Liver (tissue), 10 donors: ENCODE data around the gene PCBP2. TPM values are rescaled to one million over a fixed set of nuclear protein-coding genes. Genes with fewer than 3 reads are reported as not detected.

Experiments used
- DNase-seq: peaks from one replicate; pipeline ENCODE4 v3.0.0-alpha.2; 2017; ENCODE audit warnings: low spot score
- H3K27ac ChIP-seq, 2 donors: one replicate each; pipeline ENCODE4 v1.7.0; 2013; ENCODE audit warnings: inconsistent platforms in 2 of 2, low read length in 2 of 2, control low read depth in 1 of 2, low read depth in 1 of 2, mild to moderate bottlenecking in 1 of 2
- H3K27me3 ChIP-seq, 4 donors: one replicate each; pipeline versions ENCODE4 v1.6.1 to v1.7.0; 2013; ENCODE audit warnings: low read length in 3 of 4, inconsistent platforms in 1 of 4, mild to moderate bottlenecking in 1 of 4, moderate library complexity in 1 of 4; ENCODE audit not compliant: control insufficient read depth in 4 of 4, insufficient read depth in 4 of 4
- H3K36me3 ChIP-seq, 4 donors: one replicate each; pipeline versions ENCODE4 v1.6.1 to v1.7.0; 2013; ENCODE audit warnings: low read length in 3 of 4, mild to moderate bottlenecking in 3 of 4, low read depth in 1 of 4, moderate library complexity in 1 of 4; ENCODE audit not compliant: control insufficient read depth in 4 of 4, insufficient read depth in 3 of 4
- H3K4me1 ChIP-seq, 4 donors: one replicate each; pipeline versions ENCODE4 v1.6.1 to v1.7.0; 2013; ENCODE audit warnings: low read length in 3 of 4, mild to moderate bottlenecking in 3 of 4, moderate library complexity in 1 of 4; ENCODE audit not compliant: control insufficient read depth in 4 of 4, insufficient read depth in 4 of 4
- H3K4me3 ChIP-seq, 3 donors: one replicate each; pipeline versions ENCODE4 v1.6.1 to v1.7.0; 2013; ENCODE audit warnings: low read length in 3 of 3, control low read depth in 1 of 3, low read depth in 1 of 3, mild to moderate bottlenecking in 1 of 3
- H3K9ac ChIP-seq, 2 donors: one replicate each; pipeline ENCODE4 v1.7.0; 2013; ENCODE audit warnings: low read length in 2 of 2, mild to moderate bottlenecking in 2 of 2, moderate library complexity in 2 of 2, control low read depth in 1 of 2, low read depth in 1 of 2
- H3K9me3 ChIP-seq, 4 donors: one replicate each; pipeline versions ENCODE4 v1.6.1 to v1.7.0; 2013; ENCODE audit warnings: low read length in 3 of 4; ENCODE audit not compliant: control insufficient read depth in 4 of 4
- JUND ChIP-seq, 2 donors: IDR thresholded peaks; 2 replicates each; pipeline ENCODE4 v1.6.1; 2016; ENCODE audit warnings: antibody characterized with exemption in 2 of 2
- MAX ChIP-seq: IDR thresholded peaks from 2 replicates; pipeline ENCODE4 v1.6.1; 2016; ENCODE audit warnings: antibody characterized with exemption
- WGBS: extraction: QIAGEN DNeasy Blood & Tissue Kit; methylation state at CpG from one replicate; pipeline ENCODE4 v1.1.7; 2013; 5-methylcytosine and 5-hydroxymethylcytosine counted together
- polyA plus RNA-seq, 2 donors: library from polyadenylated mRNA; stranded (reverse) in 1 of 2; unstranded in 1 of 2; fragments of 200-250 nt in 1 of 2; fragments of >200 nt in 1 of 2; fragmentation: Nextera tagmentation in 1 of 2; extraction: Ambion mirVana in 1 of 2; gene quantifications; one replicate each; pipeline versions ENCODE4 v1.2.1 to v1.2.3, GENCODE V29; 2013 to 2015
- small RNA-seq: library from RNA; depleted of rRNA; stranded (forward); fragments of <200 nt; gene quantifications from one replicate; pipeline ENCODE3, GENCODE V24; 2014
- total RNA-seq, 2 donors: library from RNA; depleted of rRNA; stranded (reverse); fragments of >200 nt; gene quantifications; one replicate each; pipeline ENCODE4 v1.2.3, GENCODE V29; 2014
- TF ChIP-seq, protein P1 (sequence below): IDR thresholded peaks from 2 replicates; pipeline ENCODE4 v1.6.1; 2016; ENCODE audit warnings: antibody characterized with exemption
- donor health status: healthy.
- donor health status: healthy.
- donor health status: healthy.
- donor health status: healthy.
- donor health status: healthy.

PCBP2 gene
- total and polyA plus RNA-seq, 4 donors, result 130 to 377 (median 223) TPM

- Histone ChIP-seq H3K4me3 (no peak overlapping the region), H3K36me3 (peaks cover 2 to 59% (median 48%) of the 10 kb centered on the region in 4 donors), H3K4me1 (no peaks in the 10 kb centered on the region), H3K9me3 (no peaks in the 10 kb centered on the region), H3K9ac (no peak overlapping the region), H3K27ac (no peak overlapping the region), H3K27me3 (no peaks in the 10 kb centered on the region)
- WGBS, result 95% methylated on average over 2 of the region's 2 CpGs
- no peak for DNase-seq
- TF ChIP-seq, protein P1, sequence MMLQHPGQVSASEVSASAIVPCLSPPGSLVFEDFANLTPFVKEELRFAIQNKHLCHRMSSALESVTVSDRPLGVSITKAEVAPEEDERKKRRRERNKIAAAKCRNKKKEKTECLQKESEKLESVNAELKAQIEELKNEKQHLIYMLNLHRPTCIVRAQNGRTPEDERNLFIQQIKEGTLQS, result no peak
- TF ChIP-seq JUND (IDR thresholded peaks at IDR 0.05) (no peak), MAX (no peak)
Observed at GRCh38 chr12:53530061-53530460, 78.2 kb downstream of the PCBP2 start.

Small RNA genes lying within 50 kb of the gene (small RNA-seq; reads per million reads assigned to genes)
- gene AC023509.3, result not detected

Other genes with a start within 250 kb of the PCBP2 start
- gene ITGB7, start 244.9 kb upstream of the PCBP2 start, total RNA-seq, result 1 to 10 TPM; 1.7 to 1.8 TPM
- gene ITGB7, start 244.9 kb upstream of the PCBP2 start, polyA plus RNA-seq, result 1 to 10 TPM; 2.4 TPM
- gene RARG, start 219.9 kb upstream of the PCBP2 start, total RNA-seq, result 1 to 10 TPM; 2.7 to 3.1 TPM
- 1 to 10 TPM; 1.7 to 2.7 TPM for gene RARG, start 219.9 kb upstream of the PCBP2 start, polyA plus RNA-seq
- 10 to 100 TPM in 1 of 2 donors, 1 to 10 TPM in 1; 3.4 to 19.3 TPM for gene ESPL1, start 183.8 kb upstream of the PCBP2 start, total RNA-seq
- 1 to 10 TPM; 2.8 to 3.9 TPM for gene ESPL1, start 183.8 kb upstream of the PCBP2 start, polyA plus RNA-seq
- gene PFDN5, start 156.6 kb upstream of the PCBP2 start, total RNA-seq, result 100 to 1,000 TPM; 118 to 176 TPM
- 100 to 1,000 TPM; 237 to 245 TPM for gene PFDN5, start 156.6 kb upstream of the PCBP2 start, polyA plus RNA-seq
- gene MYG1, start 152.4 kb upstream of the PCBP2 start, total RNA-seq, result 10 to 100 TPM; 15.0 to 18.8 TPM
- 10 to 100 TPM; 19.8 to 28.0 TPM for gene MYG1, start 152.4 kb upstream of the PCBP2 start, polyA plus RNA-seq
- 10 to 100 TPM; 25.4 to 37.0 TPM for gene AAAS, start 130.5 kb upstream of the PCBP2 start, total RNA-seq
- 10 to 100 TPM; 17.3 to 18.8 TPM for gene AAAS, start 130.5 kb upstream of the PCBP2 start, polyA plus RNA-seq
- gene SP7, start 115.7 kb upstream of the PCBP2 start, total RNA-seq, result not detected
- not detected for gene SP7, start 115.7 kb upstream of the PCBP2 start, polyA plus RNA-seq
- 10 to 100 TPM; 28.4 to 36.5 TPM for gene SP1, start 71.9 kb upstream of the PCBP2 start, total RNA-seq
- gene SP1, start 71.9 kb upstream of the PCBP2 start, polyA plus RNA-seq, result 1 to 10 TPM; 3.8 to 7.9 TPM
- under 1 TPM; 0.67 to 0.89 TPM for gene AMHR2, start 28.2 kb upstream of the PCBP2 start, total RNA-seq
- gene AMHR2, start 28.2 kb upstream of the PCBP2 start, polyA plus RNA-seq, result 1 to 10 TPM in 1 of 2 donors, under 1 TPM in 1; 0.96 to 1.3 TPM
- 10 to 100 TPM; 18.2 to 21.3 TPM for gene PRR13, start 10.4 kb upstream of the PCBP2 start, total RNA-seq
- 100 to 1,000 TPM; 101 to 107 TPM for gene PRR13, start 10.4 kb upstream of the PCBP2 start, polyA plus RNA-seq
- 1 to 10 TPM; 1.5 to 2.4 TPM for gene MAP3K12, start 47.4 kb downstream of the PCBP2 start, total RNA-seq
- 1 to 10 TPM in 1 of 2 donors, under 1 TPM in 1; 0.53 to 1.4 TPM for gene MAP3K12, start 47.4 kb downstream of the PCBP2 start, polyA plus RNA-seq
- 10 to 100 TPM; 18.7 to 22.0 TPM for gene TARBP2, start 49.2 kb downstream of the PCBP2 start, total RNA-seq
- 10 to 100 TPM; 15.7 to 18.1 TPM for gene TARBP2, start 49.2 kb downstream of the PCBP2 start, polyA plus RNA-seq
- not detected for gene NPFF, start 55.4 kb downstream of the PCBP2 start, total RNA-seq
- not detected for gene NPFF, start 55.4 kb downstream of the PCBP2 start, polyA plus RNA-seq
- gene ATF7, start 174.3 kb downstream of the PCBP2 start, total RNA-seq, result 10 to 100 TPM in 1 of 2 donors, 1 to 10 TPM in 1; 5.3 to 14.5 TPM
- 10 to 100 TPM in 1 of 2 donors, 1 to 10 TPM in 1; 5.6 to 14.1 TPM for gene ATF7, start 174.3 kb downstream of the PCBP2 start, polyA plus RNA-seq
- gene ATP5MC2, start 224.0 kb downstream of the PCBP2 start, total RNA-seq, result 100 to 1,000 TPM in 1 of 2 donors, 10 to 100 TPM in 1; 57.0 to 110 TPM
- gene ATP5MC2, start 224.0 kb downstream of the PCBP2 start, polyA plus RNA-seq, result 100 to 1,000 TPM; 231 to 294 TPM